Liver (tissue), 3 donors: ENCODE data around the gene TMEM176A.

ENCODE experiments used
- RXRA ChIP-seq, 2 donors: IDR thresholded peaks; 2 replicates each; pipeline ENCODE4 v1.6.1; 2017 to 2018; ENCODE audit warnings: antibody characterized with exemption in 2 of 2, mild to moderate bottlenecking in 1 of 2
- YY1 ChIP-seq: IDR thresholded peaks from 2 replicates; pipeline ENCODE4 v1.6.1; 2016; ENCODE audit warnings: antibody characterized with exemption, mild to moderate bottlenecking
- TF ChIP-seq, protein P1 (sequence below): fragments of 150-350 bp; IDR thresholded peaks from 2 replicates; pipeline ENCODE4 v1.5.1; 2017; ENCODE audit warnings: improper control_type of control experiment, low read depth, low read length; ENCODE audit not compliant: missing input control
- TF ChIP-seq, protein P2 (sequence below): IDR thresholded peaks from 2 replicates; pipeline ENCODE4 v1.6.1; 2016; ENCODE audit warnings: antibody characterized with exemption
- TF ChIP-seq, protein P3 (sequence below): IDR thresholded peaks from 2 replicates; pipeline ENCODE4 v1.6.1; 2016; ENCODE audit warnings: antibody characterized with exemption
- donor health status: healthy.
- donor health status: healthy.

DNA sequence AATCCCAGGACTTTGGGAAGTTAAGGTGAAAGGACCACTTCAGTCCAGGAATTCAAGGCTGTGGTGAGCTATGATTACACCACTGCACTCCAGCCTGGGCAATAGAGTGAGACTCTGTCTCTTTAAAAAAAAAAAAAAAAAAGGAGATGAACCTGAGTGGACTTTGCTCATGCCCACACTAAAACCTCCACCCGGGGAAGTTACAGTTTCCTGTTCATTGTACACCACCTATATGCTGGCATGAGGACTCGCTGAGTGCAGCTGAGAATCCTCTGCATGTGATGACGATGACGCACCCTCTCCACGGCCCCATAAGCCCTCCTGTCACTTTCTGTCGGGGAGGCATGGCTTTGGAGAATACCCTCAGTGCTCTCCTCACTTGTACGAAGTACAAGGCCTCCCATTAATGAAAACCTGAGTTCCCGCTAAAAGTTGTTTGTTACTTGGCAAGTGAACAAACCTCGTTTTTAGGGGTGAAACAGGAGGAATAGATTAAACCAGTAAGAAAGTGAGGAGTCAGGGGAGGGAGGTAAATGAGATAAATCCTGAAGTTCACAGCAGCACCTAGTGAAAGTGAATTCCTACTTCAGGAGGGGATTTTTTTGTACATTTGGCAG, 16.3 kb upstream of the TMEM176A start:
- TF ChIP-seq, protein P1, sequence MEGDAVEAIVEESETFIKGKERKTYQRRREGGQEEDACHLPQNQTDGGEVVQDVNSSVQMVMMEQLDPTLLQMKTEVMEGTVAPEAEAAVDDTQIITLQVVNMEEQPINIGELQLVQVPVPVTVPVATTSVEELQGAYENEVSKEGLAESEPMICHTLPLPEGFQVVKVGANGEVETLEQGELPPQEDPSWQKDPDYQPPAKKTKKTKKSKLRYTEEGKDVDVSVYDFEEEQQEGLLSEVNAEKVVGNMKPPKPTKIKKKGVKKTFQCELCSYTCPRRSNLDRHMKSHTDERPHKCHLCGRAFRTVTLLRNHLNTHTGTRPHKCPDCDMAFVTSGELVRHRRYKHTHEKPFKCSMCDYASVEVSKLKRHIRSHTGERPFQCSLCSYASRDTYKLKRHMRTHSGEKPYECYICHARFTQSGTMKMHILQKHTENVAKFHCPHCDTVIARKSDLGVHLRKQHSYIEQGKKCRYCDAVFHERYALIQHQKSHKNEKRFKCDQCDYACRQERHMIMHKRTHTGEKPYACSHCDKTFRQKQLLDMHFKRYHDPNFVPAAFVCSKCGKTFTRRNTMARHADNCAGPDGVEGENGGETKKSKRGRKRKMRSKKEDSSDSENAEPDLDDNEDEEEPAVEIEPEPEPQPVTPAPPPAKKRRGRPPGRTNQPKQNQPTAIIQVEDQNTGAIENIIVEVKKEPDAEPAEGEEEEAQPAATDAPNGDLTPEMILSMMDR = no peak
- TF ChIP-seq YY1 (peak; percentile 46), RXRA (IDR thresholded peaks at IDR 0.05) (peak; percentile 66 to 80)
- TF ChIP-seq, protein P2, sequence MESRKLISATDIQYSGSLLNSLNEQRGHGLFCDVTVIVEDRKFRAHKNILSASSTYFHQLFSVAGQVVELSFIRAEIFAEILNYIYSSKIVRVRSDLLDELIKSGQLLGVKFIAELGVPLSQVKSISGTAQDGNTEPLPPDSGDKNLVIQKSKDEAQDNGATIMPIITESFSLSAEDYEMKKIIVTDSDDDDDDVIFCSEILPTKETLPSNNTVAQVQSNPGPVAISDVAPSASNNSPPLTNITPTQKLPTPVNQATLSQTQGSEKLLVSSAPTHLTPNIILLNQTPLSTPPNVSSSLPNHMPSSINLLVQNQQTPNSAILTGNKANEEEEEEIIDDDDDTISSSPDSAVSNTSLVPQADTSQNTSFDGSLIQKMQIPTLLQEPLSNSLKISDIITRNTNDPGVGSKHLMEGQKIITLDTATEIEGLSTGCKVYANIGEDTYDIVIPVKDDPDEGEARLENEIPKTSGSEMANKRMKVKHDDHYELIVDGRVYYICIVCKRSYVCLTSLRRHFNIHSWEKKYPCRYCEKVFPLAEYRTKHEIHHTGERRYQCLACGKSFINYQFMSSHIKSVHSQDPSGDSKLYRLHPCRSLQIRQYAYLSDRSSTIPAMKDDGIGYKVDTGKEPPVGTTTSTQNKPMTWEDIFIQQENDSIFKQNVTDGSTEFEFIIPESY = peak; percentile 25
- TF ChIP-seq, protein P3, sequence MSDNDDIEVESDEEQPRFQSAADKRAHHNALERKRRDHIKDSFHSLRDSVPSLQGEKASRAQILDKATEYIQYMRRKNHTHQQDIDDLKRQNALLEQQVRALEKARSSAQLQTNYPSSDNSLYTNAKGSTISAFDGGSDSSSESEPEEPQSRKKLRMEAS = peak; percentile 95
